ENCODE measurements around the gene NRDC. TPM values are rescaled to one million over a fixed set of nuclear protein-coding genes. Genes with fewer than 3 reads are reported as not detected.

The NRDC gene
- total RNA-seq, 1 experiment from 2014 or later, result 147 TPM

DNA sequence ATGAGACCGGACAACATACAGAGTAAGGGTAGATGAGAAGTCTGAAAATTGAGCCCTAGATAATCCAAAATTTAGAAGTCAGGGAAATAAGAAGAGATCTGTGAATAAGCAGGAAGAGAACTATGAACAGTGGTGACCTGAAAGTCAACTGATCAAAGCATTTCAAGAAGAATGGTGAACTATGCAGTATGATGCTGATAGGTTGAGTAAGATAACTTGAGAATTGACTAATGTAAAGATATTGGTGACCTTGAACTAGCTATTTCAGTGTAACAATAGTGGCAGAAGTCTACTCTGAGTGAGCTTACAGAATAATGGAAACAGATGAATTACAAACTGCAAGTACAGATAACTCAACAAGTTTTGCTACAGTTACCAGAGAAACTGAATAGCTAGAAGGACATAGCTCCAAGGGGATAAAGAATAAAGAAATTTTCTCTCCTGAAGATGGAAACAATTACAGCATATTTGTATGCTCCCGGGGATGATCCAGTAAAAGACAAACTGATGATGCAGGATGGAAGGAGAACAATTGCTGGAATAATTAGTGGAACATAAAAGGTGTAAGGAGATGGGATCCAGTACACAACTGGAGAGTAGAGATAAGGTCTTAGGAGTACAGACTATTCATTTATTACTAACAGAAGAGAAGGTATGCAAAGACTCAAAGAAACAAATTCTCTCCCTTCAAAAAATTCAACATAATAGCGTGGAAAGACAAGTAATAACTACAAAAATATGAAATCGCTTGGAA lies 10.9 kb downstream of the NRDC start:
- H3K9me3 Mint-ChIP-seq, result no peaks in the 10 kb centered on the region
- no peak overlapping the region for H2BK120ac ChIP-seq (ENCODE audit: low read depth, low read length, poor library complexity, severe bottlenecking)
- no peak overlapping the region for H3K4me3 Mint-ChIP-seq
- no peak overlapping the region for H4K8ac ChIP-seq (replicated peaks; ENCODE audit: insufficient read length, low read depth, low read length)
- no peak overlapping the region for H3K9ac ChIP-seq (ENCODE audit: extremely low read depth, insufficient read length, low read length)
- no peak overlapping the region for H4K91ac ChIP-seq (ENCODE audit: insufficient read length, low read depth, low read length)
- no peak overlapping the region for H3K56ac ChIP-seq (ENCODE audit: insufficient read length, low read depth, low read length)
- H3K4me1 ChIP-seq (ENCODE audit: insufficient read depth, low read length), result no peaks in the 10 kb centered on the region
- H3K27ac Mint-ChIP-seq, result no peak overlapping the region; a peak in 2 of 7 replicates
- no peak overlapping the region for H2AK5ac ChIP-seq (ENCODE audit: insufficient read length, low read length)
- no peaks in the 10 kb centered on the region for H3K27me3 ChIP-seq (ENCODE audit: insufficient read depth, low read length)
- no peak overlapping the region for H2BK12ac ChIP-seq (ENCODE audit: insufficient read length, low read depth, low read length)
- no peak overlapping the region for H3K14ac ChIP-seq (ENCODE audit: insufficient read depth, low read length)
- peaks cover 0 to 3% of the 10 kb centered on the region in 2 experiments; a peak in 2 of 4 replicates for H3K4me1 Mint-ChIP-seq
- no peaks in the 10 kb centered on the region for H4K20me1 ChIP-seq (ENCODE audit: control insufficient read depth, insufficient read depth, insufficient read length)
- H3T11ph ChIP-seq (ENCODE audit: low read length), result no peak overlapping the region
- no CpG with 5 or more reads among the region's 4 CpGs for WGBS (ENCODE audit: extremely low coverage, insufficient read length, low lambda C conversion rate)
- H3K79me2 ChIP-seq (ENCODE audit: insufficient read depth, low read length), result peaks cover 11% of the 10 kb centered on the region; the same call in 1 of the 2 replicates
- no peaks in the 10 kb centered on the region for H3K27me3 Mint-ChIP-seq (ENCODE audit: low read depth)
- TF ChIP-seq, protein P1, sequence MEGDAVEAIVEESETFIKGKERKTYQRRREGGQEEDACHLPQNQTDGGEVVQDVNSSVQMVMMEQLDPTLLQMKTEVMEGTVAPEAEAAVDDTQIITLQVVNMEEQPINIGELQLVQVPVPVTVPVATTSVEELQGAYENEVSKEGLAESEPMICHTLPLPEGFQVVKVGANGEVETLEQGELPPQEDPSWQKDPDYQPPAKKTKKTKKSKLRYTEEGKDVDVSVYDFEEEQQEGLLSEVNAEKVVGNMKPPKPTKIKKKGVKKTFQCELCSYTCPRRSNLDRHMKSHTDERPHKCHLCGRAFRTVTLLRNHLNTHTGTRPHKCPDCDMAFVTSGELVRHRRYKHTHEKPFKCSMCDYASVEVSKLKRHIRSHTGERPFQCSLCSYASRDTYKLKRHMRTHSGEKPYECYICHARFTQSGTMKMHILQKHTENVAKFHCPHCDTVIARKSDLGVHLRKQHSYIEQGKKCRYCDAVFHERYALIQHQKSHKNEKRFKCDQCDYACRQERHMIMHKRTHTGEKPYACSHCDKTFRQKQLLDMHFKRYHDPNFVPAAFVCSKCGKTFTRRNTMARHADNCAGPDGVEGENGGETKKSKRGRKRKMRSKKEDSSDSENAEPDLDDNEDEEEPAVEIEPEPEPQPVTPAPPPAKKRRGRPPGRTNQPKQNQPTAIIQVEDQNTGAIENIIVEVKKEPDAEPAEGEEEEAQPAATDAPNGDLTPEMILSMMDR (conservative IDR thresholded peaks at IDR 0.05), result no peak
- no peak overlapping the region for H3K4ac ChIP-seq (ENCODE audit: low read depth, low read length)
- DNase-seq, result no peak
- H3K9me3 ChIP-seq (ENCODE audit: control insufficient read depth, low read depth, low read length), result no peaks in the 10 kb centered on the region
- H4K5ac ChIP-seq (ENCODE audit: insufficient read length, low read depth, low read length), result no peak overlapping the region
- H3K4me2 ChIP-seq (ENCODE audit: insufficient read depth, insufficient read length, low read length), result no peak overlapping the region
- H2BK20ac ChIP-seq (ENCODE audit: low read depth, low read length, poor library complexity, severe bottlenecking), result no peak overlapping the region
- no peak overlapping the region for H2BK15ac ChIP-seq (ENCODE audit: low read depth, low read length)
- no peaks in the 10 kb centered on the region for H3K23me2 ChIP-seq (ENCODE audit: insufficient read length, low read depth, low read length, poor library complexity, severe bottlenecking)
- H3K79me1 ChIP-seq (ENCODE audit: insufficient read depth, low read depth, low read length, poor library complexity, severe bottlenecking), result peaks cover 17% of the 10 kb centered on the region
- H3K23ac ChIP-seq (ENCODE audit: insufficient read length, low read depth, low read length), result no peak overlapping the region
- H3K18ac ChIP-seq (ENCODE audit: insufficient read length, low read depth, low read length), result no peak overlapping the region
- H2BK5ac ChIP-seq (ENCODE audit: insufficient read length, low read length), result no peak overlapping the region
- no peak overlapping the region for H2AFZ ChIP-seq (ENCODE audit: low read length)
- H3K36me3 Mint-ChIP-seq (ENCODE audit: insufficient read depth in 1 of 3, low read depth in 3 of 3), result peaks cover 0 to 5% (median 3%) of the 10 kb centered on the region in 3 experiments; a peak in 3 of 7 replicates
- H3K27ac ChIP-seq (ENCODE audit: insufficient read length, low read depth, low read length), result no peak overlapping the region

Data from H9 (cell line).